HG03108 (cell line): ENCODE data around the gene MBD3L5.
"Not testable (repeated sequence)": the region's sequence is repeated elsewhere in the genome, so short reads cannot be mapped to it uniquely, and the experiment has no call there.

Experiments used
- ATAC-seq: cut with Tn5 transposase; IDR thresholded peaks from one replicate; pipeline ENCODE4 v1.9.1; 2021; ENCODE audit warnings: moderate library complexity; ENCODE audit not compliant: unreplicated experiment

MBD3L5 gene

GRCh38 chr19:7051421-7051820 lies 21.0 kb downstream of the MBD3L5 start:
- ATAC-seq = not testable (repeated sequence)

GRCh38 chr19:7052896-7053295 lies 22.5 kb downstream of the MBD3L5 start:
- ATAC-seq = not testable (repeated sequence)

GRCh38 chr19:7054635-7055368 lies 24.4 kb downstream of the MBD3L5 start:
- not testable (repeated sequence) for ATAC-seq

GRCh38 chr19:7055679-7056078 lies 25.3 kb downstream of the MBD3L5 start:
- ATAC-seq = not testable (repeated sequence)

GRCh38 chr19:7056371-7056770 lies 26.0 kb downstream of the MBD3L5 start:
- not testable (repeated sequence) for ATAC-seq

- not testable (repeated sequence) for ATAC-seq
Observed at GRCh38 chr19:7058576-7058975, 28.2 kb downstream of the MBD3L5 start, which contains the start of gene MBD3L3. MBD3L3 (minus strand) TSS chr19:7058676; CDS start chr19:7058605, 71 bp downstream.

- not testable (repeated sequence) for ATAC-seq
Observed at GRCh38 chr19:7059977-7060376, 29.6 kb downstream of the MBD3L5 start.

GRCh38 chr19:7063339-7063738 lies 33.0 kb downstream of the MBD3L5 start:
- no peak for ATAC-seq

- no peak for ATAC-seq
Observed at GRCh38 chr19:7063764-7064418, 33.5 kb downstream of the MBD3L5 start.

GRCh38 chr19:7067122-7067521 lies 36.7 kb downstream of the MBD3L5 start:
- not testable (repeated sequence) for ATAC-seq

- no peak for ATAC-seq
Observed at GRCh38 chr19:7067716-7068115, 37.3 kb downstream of the MBD3L5 start.

- no peak for ATAC-seq
Observed at GRCh38 chr19:7068599-7068998, 38.2 kb downstream of the MBD3L5 start.

- ATAC-seq = peak; percentile 94
Observed at GRCh38 chr19:7069042-7069903, 38.9 kb downstream of the MBD3L5 start, which contains the start of gene ZNF557. ZNF557 (plus strand) TSS chr19:7069703; CDS start chr19:7075075, 5,372 bp downstream.

GRCh38 chr19:7069904-7070226 lies 39.5 kb downstream of the MBD3L5 start:
- ATAC-seq = no peak

- no peak for ATAC-seq
Observed at GRCh38 chr19:7072541-7072940, 42.2 kb downstream of the MBD3L5 start.

GRCh38 chr19:7074705-7075282 lies 44.4 kb downstream of the MBD3L5 start:
- ATAC-seq = no peak

GRCh38 chr19:7076151-7076550 lies 45.8 kb downstream of the MBD3L5 start:
- ATAC-seq = no peak

- no peak for ATAC-seq
Observed at GRCh38 chr19:7078008-7078407, 47.6 kb downstream of the MBD3L5 start.
